Upper lobe of right lung (tissue), 1 donor: Measurements from ENCODE around the gene SCCPDH. TPM values are rescaled to one million over a fixed set of nuclear protein-coding genes. Genes with fewer than 3 reads are reported as not detected.
"Not testable (repeated sequence)": the region's sequence is repeated elsewhere in the genome, so short reads cannot be mapped to it uniquely, and the experiment has no call there.

Experiments used
- ATAC-seq: fragments of 200-7000 bp; cut with Tn5 transposase; one replicate; pipeline ENCODE4 v1.9.1; 2020; ENCODE audit warnings: mild to moderate bottlenecking, moderate library complexity
- DNase-seq: peaks from one replicate; pipeline ENCODE4 v3.0.0-alpha.2; 2020
- H3K27ac ChIP-seq: fragments of 200-600 bp; one replicate; pipeline ENCODE4 v1.8.0; 2022
- H3K27me3 ChIP-seq: fragments of 200-600 bp; one replicate; pipeline ENCODE4 v1.8.0; 2022; ENCODE audit warnings: mild to moderate bottlenecking
- H3K36me3 ChIP-seq: fragments of 200-600 bp; one replicate; pipeline ENCODE4 v1.8.0; 2022
- H3K4me1 ChIP-seq: fragments of 200-600 bp; one replicate; pipeline ENCODE4 v1.8.0; 2022
- H3K4me3 ChIP-seq: fragments of 200-600 bp; one replicate; pipeline ENCODE4 v1.8.0; 2022; ENCODE audit warnings: mild to moderate bottlenecking
- H3K9me3 ChIP-seq: fragments of 200-600 bp; one replicate; pipeline ENCODE4 v1.8.0; 2022
- intact Hi-C: fragments of 100-400 bp; cut with DNase I; formaldehyde crosslinking; loops from one replicate; pipeline ENCODE4 v1.11.0; 2022
- total RNA-seq: library from RNA; stranded (reverse); fragmentation: NEBNext Ultra II Directional; extraction: Animal tissue kit (Norgen Biotek cat#: 25700); gene quantifications from one replicate; pipeline ENCODE4 v1.2.1, GENCODE V29; 2021
- TF ChIP-seq, protein P1 (sequence below): fragments of 200-600 bp; IDR thresholded peaks from one replicate; pipeline ENCODE4 v1.8.0; 2022; ENCODE audit warnings: antibody characterized with exemption
- donor health status: DM: no; HTN: yes; CAD: no; lungs with severe emphysema.

Gene SCCPDH
- total RNA-seq, 1 donor from 2014 or later: 23.4 TPM

DNA sequence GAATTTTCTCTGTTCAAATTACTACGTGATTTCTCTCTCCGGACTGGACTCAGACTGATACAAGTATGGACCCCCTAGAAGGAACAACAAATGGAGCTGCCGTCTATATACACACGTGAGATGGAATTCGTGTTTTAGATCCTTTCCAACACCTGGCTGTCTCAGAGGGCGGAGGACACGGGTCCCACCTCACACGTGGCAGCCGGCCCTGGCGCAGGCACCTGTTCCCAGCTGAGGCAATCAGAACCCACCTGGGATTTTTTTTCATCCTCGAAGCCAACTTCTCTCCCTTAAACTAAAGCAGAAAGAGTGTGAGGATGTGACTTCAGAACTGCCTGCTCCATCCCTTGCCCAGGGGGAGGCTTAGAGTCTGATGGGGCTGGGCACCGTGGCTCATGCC is 34.1 kb upstream of the SCCPDH start:
- no peaks in the 10 kb centered on the region for H3K36me3 ChIP-seq
- peaks cover 4% of the 10 kb centered on the region for H3K4me1 ChIP-seq
- H3K9me3 ChIP-seq: no peaks in the 10 kb centered on the region
- TF ChIP-seq, protein P1, sequence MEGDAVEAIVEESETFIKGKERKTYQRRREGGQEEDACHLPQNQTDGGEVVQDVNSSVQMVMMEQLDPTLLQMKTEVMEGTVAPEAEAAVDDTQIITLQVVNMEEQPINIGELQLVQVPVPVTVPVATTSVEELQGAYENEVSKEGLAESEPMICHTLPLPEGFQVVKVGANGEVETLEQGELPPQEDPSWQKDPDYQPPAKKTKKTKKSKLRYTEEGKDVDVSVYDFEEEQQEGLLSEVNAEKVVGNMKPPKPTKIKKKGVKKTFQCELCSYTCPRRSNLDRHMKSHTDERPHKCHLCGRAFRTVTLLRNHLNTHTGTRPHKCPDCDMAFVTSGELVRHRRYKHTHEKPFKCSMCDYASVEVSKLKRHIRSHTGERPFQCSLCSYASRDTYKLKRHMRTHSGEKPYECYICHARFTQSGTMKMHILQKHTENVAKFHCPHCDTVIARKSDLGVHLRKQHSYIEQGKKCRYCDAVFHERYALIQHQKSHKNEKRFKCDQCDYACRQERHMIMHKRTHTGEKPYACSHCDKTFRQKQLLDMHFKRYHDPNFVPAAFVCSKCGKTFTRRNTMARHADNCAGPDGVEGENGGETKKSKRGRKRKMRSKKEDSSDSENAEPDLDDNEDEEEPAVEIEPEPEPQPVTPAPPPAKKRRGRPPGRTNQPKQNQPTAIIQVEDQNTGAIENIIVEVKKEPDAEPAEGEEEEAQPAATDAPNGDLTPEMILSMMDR: no peak
- intact Hi-C loops: loop anchor here (10.0 kb wide), 1 partner anchor 185 kb away; the partner anchor contains the start of gene SMYD3
- ATAC-seq (no peak), DNase-seq (no peak)
- H3K4me3 ChIP-seq: no peak overlapping the region
- H3K27ac ChIP-seq: no peak overlapping the region
- no peaks in the 10 kb centered on the region for H3K27me3 ChIP-seq

DNA sequence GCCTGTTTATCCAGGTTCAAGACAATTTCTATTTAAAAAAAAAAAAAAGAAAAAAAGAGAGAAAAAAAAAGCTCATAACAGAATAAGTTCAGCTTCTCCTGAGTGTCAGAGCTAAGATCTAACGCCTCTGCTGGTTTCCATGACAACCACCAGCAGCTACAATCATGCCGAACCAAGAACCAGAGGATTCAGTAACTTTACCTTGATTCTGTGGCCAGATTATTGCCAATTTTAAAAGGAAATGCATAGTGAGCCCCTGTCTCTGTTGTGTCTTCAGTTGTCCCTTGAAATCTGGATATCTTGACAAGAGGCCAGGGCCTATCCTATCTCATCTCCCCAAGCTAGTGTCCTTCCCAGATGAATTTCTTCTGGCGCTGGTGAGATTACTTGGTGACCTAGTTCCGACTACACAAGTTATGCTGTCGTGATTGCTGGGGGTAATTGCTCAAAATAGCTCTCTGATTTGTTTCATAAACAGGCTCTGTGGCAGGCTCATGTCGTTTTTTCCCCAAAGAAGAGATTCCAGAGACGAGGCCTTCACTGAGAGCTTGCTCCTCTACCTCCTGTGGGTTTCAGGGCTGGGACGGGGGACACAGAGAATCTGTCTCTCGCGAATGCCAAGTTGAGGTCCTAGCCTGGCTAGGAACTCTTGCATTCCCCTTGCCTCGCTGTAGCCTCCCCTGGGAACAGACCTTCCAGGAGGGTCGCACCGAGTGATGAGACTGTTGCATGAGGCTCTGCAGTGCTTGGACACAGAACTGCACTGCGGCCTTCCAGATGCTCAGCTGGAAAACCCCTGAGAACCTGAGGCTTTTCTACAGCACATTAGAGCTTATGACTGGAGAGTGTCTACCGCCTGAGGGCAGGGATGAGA is 32.4 kb upstream of the SCCPDH start:
- ATAC-seq: no peak
- TF ChIP-seq, protein P1: no peak
- Histone ChIP-seq H3K9me3 (no peaks in the 10 kb centered on the region), H3K27ac (no peak overlapping the region), H3K4me3 (no peak overlapping the region), H3K4me1 (peaks cover 4% of the 10 kb centered on the region), H3K27me3 (no peaks in the 10 kb centered on the region), H3K36me3 (no peaks in the 10 kb centered on the region)
- no peak for DNase-seq
- intact Hi-C loops: loop anchor here (10.0 kb wide), 1 partner anchor 187 kb away; the partner anchor contains the start of gene SMYD3

DNA sequence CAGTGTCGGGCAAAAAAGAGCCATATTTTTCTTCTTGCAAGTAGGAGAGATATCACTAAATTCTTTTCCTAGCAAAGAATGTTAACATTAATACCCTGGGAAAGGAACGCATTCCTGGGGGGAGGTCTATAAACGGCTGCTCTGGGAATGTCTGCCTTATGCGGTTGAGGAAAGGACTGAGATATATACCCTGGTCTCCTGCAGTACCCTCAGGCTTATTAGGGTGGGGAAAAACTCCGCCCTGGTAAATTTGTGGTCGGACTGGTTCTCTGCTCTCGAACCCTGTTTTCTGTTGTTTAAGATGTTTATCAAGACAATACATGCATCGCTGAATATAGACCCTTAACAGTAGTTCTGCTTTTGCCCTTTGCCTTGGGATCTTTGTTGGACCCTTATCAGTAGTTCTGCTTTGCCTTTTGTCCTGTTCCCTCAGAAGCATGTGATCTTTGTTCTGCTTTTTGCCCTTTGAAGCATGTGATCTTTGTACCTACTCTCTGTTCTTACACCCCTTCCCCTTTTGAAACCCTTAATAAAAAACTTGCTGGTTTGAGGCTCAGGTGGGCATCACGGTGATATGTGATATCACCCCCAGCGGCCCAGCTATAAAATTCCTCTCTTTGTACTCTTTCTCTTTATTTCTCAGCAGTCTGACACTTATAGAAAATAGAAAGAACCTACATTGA is 29.9 kb upstream of the SCCPDH start:
- H3K36me3 ChIP-seq, H3K27me3 ChIP-seq, H3K27ac ChIP-seq, H3K4me3 ChIP-seq, DNase-seq, ATAC-seq, H3K9me3 ChIP-seq: not testable (repeated sequence)
- intact Hi-C loops: loop anchor here (10.0 kb wide), 1 partner anchor 190 kb away; the partner anchor contains the start of gene SMYD3
- peaks cover 12% of the 10 kb centered on the region for H3K4me1 ChIP-seq

DNA sequence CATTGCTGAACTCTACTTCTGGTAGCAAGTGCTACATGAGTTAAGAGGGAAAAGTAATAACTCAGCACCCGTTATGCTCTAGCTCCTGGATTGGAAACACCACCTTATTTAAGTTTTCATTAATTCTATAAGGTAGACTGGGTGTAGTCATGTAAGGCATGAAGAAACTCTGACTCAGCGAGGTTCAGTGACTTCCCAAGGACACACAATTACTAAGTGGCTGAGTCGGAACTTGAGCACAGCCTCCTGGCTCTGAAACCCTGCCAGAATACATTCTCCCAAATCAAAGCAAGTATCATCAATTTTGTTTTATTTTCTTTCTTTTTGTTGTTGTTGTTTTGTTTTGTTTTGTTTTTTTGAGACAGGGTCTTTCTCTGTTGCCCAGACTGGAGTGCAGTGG is 29.1 kb upstream of the SCCPDH start:
- DNase-seq: no peak
- Histone ChIP-seq H3K27me3 (no peaks in the 10 kb centered on the region), H3K4me3 (no peak overlapping the region), H3K4me1 (peaks cover 9% of the 10 kb centered on the region), H3K36me3 (no peaks in the 10 kb centered on the region), H3K27ac (no peak overlapping the region), H3K9me3 (no peaks in the 10 kb centered on the region)
- TF ChIP-seq, protein P1: no peak
- no peak for ATAC-seq
- intact Hi-C loops: loop anchor here (10.0 kb wide), 1 partner anchor 190 kb away; the partner anchor contains the start of gene SMYD3

DNA sequence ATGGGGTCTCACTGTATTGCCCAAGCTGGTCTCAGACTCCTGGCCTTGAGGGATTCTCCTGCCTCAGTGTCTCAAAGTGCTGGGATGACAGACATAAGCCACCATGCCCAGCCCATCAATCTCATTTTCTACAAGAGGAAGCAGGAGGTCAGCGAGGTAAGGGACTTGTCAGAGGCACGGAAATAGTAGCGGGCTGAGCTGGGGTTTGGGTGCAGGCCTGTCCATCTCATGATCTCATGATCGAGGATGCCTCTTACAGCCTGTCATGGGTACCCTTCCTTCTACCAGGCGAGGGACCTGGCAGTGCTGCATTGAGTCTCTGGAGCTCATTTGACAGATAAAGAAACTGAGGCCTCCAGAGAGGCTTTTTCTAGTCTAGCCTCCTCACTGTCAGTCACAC is 28.5 kb upstream of the SCCPDH start:
- intact Hi-C loops: loop anchor here (10.0 kb wide), 1 partner anchor 191 kb away; the partner anchor contains the start of gene SMYD3
- TF ChIP-seq, protein P1: no peak

More for the DNA sequence above, 28.5 kb upstream of the SCCPDH start:
- no peaks in the 10 kb centered on the region for H3K9me3 ChIP-seq
- peaks cover 9% of the 10 kb centered on the region for H3K4me1 ChIP-seq
- DNase-seq (no peak), ATAC-seq (no peak)
- H3K4me3 ChIP-seq: no peak overlapping the region
- no peak overlapping the region for H3K27ac ChIP-seq
- H3K36me3 ChIP-seq: no peaks in the 10 kb centered on the region
- H3K27me3 ChIP-seq: no peaks in the 10 kb centered on the region
